IMR-90 (cell line): ENCODE data around the gene CFAP221. TPM values are rescaled to one million over a fixed set of nuclear protein-coding genes. Genes with fewer than 3 reads are reported as not detected.

Experiments used
- ATAC-seq: fragments of 200-7000 bp; cut with Tn5 transposase; 2 replicates; pipeline ENCODE4 v1.9.1; 2020; ENCODE audit warnings: low read depth, mild to moderate bottlenecking, moderate library complexity
- BruUV-seq: library from RNA; stranded (reverse); fragments of 400-500 nt; replicated peaks from 2 replicates; lab custom pipeline; 2021; lab: Mats Ljungman, UMichigan
- CTCF ChIA-PET: fragments of 300-600 bp; formaldehyde crosslinking; extraction: SDS; loops from one replicate; lab custom pipeline; 2021; ENCODE audit warnings: antibody characterized with exemption; lab: Yijun Ruan, JAX
- POLR2A ChIA-PET: fragments of 300-600 bp; sonication (Branson Sonifier 250); formaldehyde crosslinking; loops from one replicate; lab custom pipeline; 2022; ENCODE audit warnings: antibody characterized with exemption; ENCODE audit not compliant: unreplicated experiment; lab: Charles Lee
- DNase-seq: peaks from one replicate; pipeline ENCODE4 v3.0.0; 2013
- H2AFZ ChIP-seq: replicated peaks from 2 replicates; pipeline ENCODE3; 2013; ENCODE audit warnings: low read length, mild to moderate bottlenecking; ENCODE audit not compliant: poor library complexity
- H2AK5ac ChIP-seq: 2 replicates; pipeline ENCODE4 v1.6.1; 2013; ENCODE audit warnings: low read depth, low read length, inconsistent platforms
- H2AK9ac ChIP-seq: replicated peaks from 2 replicates; pipeline ENCODE3; 2013; ENCODE audit warnings: mild to moderate bottlenecking, low read depth, low read length, moderate library complexity; ENCODE audit not compliant: poor library complexity
- H2BK120ac ChIP-seq: 2 replicates; pipeline ENCODE4 v1.6.1; 2013; ENCODE audit warnings: low read depth, low read length, inconsistent platforms
- H2BK15ac ChIP-seq: 3 replicates; pipeline ENCODE4 v1.6.1; 2013; ENCODE audit warnings: low read depth, low read length, inconsistent platforms
- H2BK20ac ChIP-seq: 2 replicates; pipeline ENCODE4 v1.6.1; 2013; ENCODE audit warnings: low read depth, mild to moderate bottlenecking, inconsistent platforms, low read length, moderate library complexity
- H2BK5ac ChIP-seq: 2 replicates; pipeline ENCODE4 v1.6.1; 2013; ENCODE audit warnings: mild to moderate bottlenecking, low read depth, low read length, inconsistent platforms; ENCODE audit not compliant: poor library complexity, severe bottlenecking
- H3K14ac ChIP-seq: replicated peaks from 2 replicates; pipeline ENCODE4 v1.6.1; 2013; ENCODE audit warnings: low read depth, low read length, inconsistent platforms
- H3K18ac ChIP-seq: 2 replicates; pipeline ENCODE4 v1.6.1; 2013; ENCODE audit warnings: low read depth, low read length, control low read depth
- H3K23ac ChIP-seq: 2 replicates; pipeline ENCODE4 v1.6.1; 2013; ENCODE audit warnings: low read depth, low read length, inconsistent platforms
- H3K27ac ChIP-seq: 2 replicates; pipeline ENCODE4 v1.5.1; 2013; ENCODE audit warnings: mild to moderate bottlenecking, control low read depth, low read length; ENCODE audit not compliant: insufficient read depth
- H3K27me3 ChIP-seq: 2 replicates; pipeline ENCODE4 v1.6.1; 2013; ENCODE audit warnings: low read length; ENCODE audit not compliant: control insufficient read depth, insufficient read depth
- H3K36me3 ChIP-seq: 2 replicates; pipeline ENCODE4 v1.6.1; 2013; ENCODE audit warnings: low read length, mixed read lengths; ENCODE audit not compliant: control insufficient read depth, insufficient read depth
- H3K4ac ChIP-seq: 2 replicates; pipeline ENCODE4 v1.6.1; 2013; ENCODE audit warnings: low read depth, low read length, inconsistent platforms
- H3K4me1 ChIP-seq: 2 replicates; pipeline ENCODE4 v1.6.1; 2013; ENCODE audit warnings: low read length, mixed read lengths; ENCODE audit not compliant: control insufficient read depth, insufficient read depth
- H3K4me2 ChIP-seq: 2 replicates; pipeline ENCODE4 v1.6.1; 2013; ENCODE audit warnings: low read depth, mild to moderate bottlenecking, control low read depth, low read length, moderate library complexity
- H3K4me3 ChIP-seq: 2 replicates; pipeline ENCODE4 v1.5.1; 2013; ENCODE audit warnings: low read depth, mild to moderate bottlenecking, control low read depth, low read length, moderate library complexity; ENCODE audit not compliant: insufficient read depth
- H3K56ac ChIP-seq: 2 replicates; pipeline ENCODE4 v1.6.1; 2013; ENCODE audit warnings: low read length, inconsistent platforms; ENCODE audit not compliant: insufficient read depth; ENCODE audit errors: extremely low read depth
- H3K79me1 ChIP-seq, 2 experiments: 2 replicates each; pipeline ENCODE4 v1.6.1; 2013; ENCODE audit warnings: low read length in 2 of 2, inconsistent platforms in 1 of 2, low read depth in 1 of 2
- H3K9ac ChIP-seq: 2 replicates; pipeline ENCODE4 v1.6.1; 2013; ENCODE audit warnings: low read depth, low read length, control low read depth
- H3K9me1 ChIP-seq: 2 replicates; pipeline ENCODE4 v1.6.1; 2013; ENCODE audit warnings: low read length, inconsistent platforms; ENCODE audit not compliant: insufficient read depth
- H3K9me3 ChIP-seq: 2 replicates; pipeline ENCODE4 v1.6.1; 2013; ENCODE audit warnings: low read length; ENCODE audit not compliant: control insufficient read depth, insufficient read depth
- H4K20me1 ChIP-seq: 2 replicates; pipeline ENCODE4 v1.6.1; 2013; ENCODE audit warnings: low read length, inconsistent platforms; ENCODE audit not compliant: insufficient read depth
- H4K5ac ChIP-seq: 2 replicates; pipeline ENCODE4 v1.6.1; 2013; ENCODE audit warnings: mild to moderate bottlenecking, low read depth, low read length, control low read depth
- H4K8ac ChIP-seq, 2 experiments: 2 replicates each; pipeline ENCODE4 v1.6.1; 2013; ENCODE audit warnings: low read depth in 2 of 2, low read length in 2 of 2, control low read depth in 1 of 2, inconsistent platforms in 1 of 2
- H4K91ac ChIP-seq: 2 replicates; pipeline ENCODE4 v1.6.1; 2013; ENCODE audit warnings: low read depth, low read length, inconsistent platforms; ENCODE audit not compliant: insufficient read depth
- BHLHE40 ChIP-seq: fragments of 150-350 bp; IDR thresholded peaks from 2 replicates; pipeline ENCODE4 v1.6.1; 2016; ENCODE audit warnings: mild to moderate bottlenecking, low read depth, low read length
- CEBPB ChIP-seq: IDR thresholded peaks from 2 replicates; pipeline ENCODE4 v1.6.1; 2012; ENCODE audit warnings: low read depth, low read length, improper control_type of control experiment
- CHD1 ChIP-seq: IDR thresholded peaks from 2 replicates; pipeline ENCODE4 v1.6.1; 2012; ENCODE audit warnings: low read depth, low read length, improper control_type of control experiment
- CTCF ChIP-seq: conservative IDR thresholded peaks from 2 replicates; pipeline ENCODE4 v1.5.1; 2012; ENCODE audit warnings: mild to moderate bottlenecking, low read depth, low read length, improper control_type of control experiment
- ELK1 ChIP-seq: fragments of 150-350 bp; IDR thresholded peaks from 2 replicates; pipeline ENCODE4 v1.6.1; 2016; ENCODE audit warnings: low read depth, mild to moderate bottlenecking, low read length, moderate library complexity, borderline replicate concordance
- FOS ChIP-seq: fragments of 150-350 bp; IDR thresholded peaks from 2 replicates; pipeline ENCODE4 v1.6.1; 2016; ENCODE audit warnings: low read depth, low read length
- MAFK ChIP-seq: IDR thresholded peaks from 2 replicates; pipeline ENCODE4 v1.6.1; 2012; ENCODE audit warnings: low read depth, low read length, improper control_type of control experiment
- MAZ ChIP-seq: IDR thresholded peaks from 2 replicates; pipeline ENCODE4 v1.6.1; 2012; ENCODE audit warnings: low read depth, mild to moderate bottlenecking, low read length, improper control_type of control experiment, moderate library complexity, borderline replicate concordance
- MXI1 ChIP-seq: IDR thresholded peaks from 2 replicates; pipeline ENCODE4 v1.6.1; 2012; ENCODE audit warnings: low read depth, mild to moderate bottlenecking, low read length, moderate library complexity, borderline replicate concordance
- NFE2L2 ChIP-seq: fragments of 150-350 bp; IDR thresholded peaks from 2 replicates; pipeline ENCODE4 v1.6.1; 2016; ENCODE audit warnings: low read depth, mild to moderate bottlenecking, low read length
- POLR2A ChIP-seq: IDR thresholded peaks from 2 replicates; pipeline ENCODE4 v1.6.1; 2012; ENCODE audit warnings: mild to moderate bottlenecking, low read depth, low read length
- RAD21 ChIP-seq: IDR thresholded peaks from 2 replicates; pipeline ENCODE4 v1.6.1; 2012; ENCODE audit warnings: low read length, improper control_type of control experiment
- RCOR1 ChIP-seq: IDR thresholded peaks from 2 replicates; pipeline ENCODE4 v1.6.1; 2012; ENCODE audit warnings: mild to moderate bottlenecking, low read length, improper control_type of control experiment; ENCODE audit not compliant: insufficient replicate concordance
- RFX5 ChIP-seq: IDR thresholded peaks from 2 replicates; pipeline ENCODE4 v1.8.0; 2012; ENCODE audit warnings: low read depth, mild to moderate bottlenecking, low read length, moderate library complexity
- SMC3 ChIP-seq: fragments of 150-350 bp; IDR thresholded peaks from 2 replicates; pipeline ENCODE4 v1.6.1; 2016; ENCODE audit warnings: low read depth, mild to moderate bottlenecking, antibody characterized with exemption, low read length, moderate library complexity
- WGBS, 2 experiments: methylation state at CpG; one replicate each; pipeline versions ENCODE4 v1.1.5 to v1.1.7; 2013; ENCODE audit warnings: missing lambda C conversion rate in 2 of 2; ENCODE audit not compliant: insufficient read length in 1 of 2; ENCODE audit errors: extremely low coverage in 2 of 2; 5-methylcytosine and 5-hydroxymethylcytosine counted together
- dilution Hi-C: fragments of 300-500 bp; cut with HindIII; formaldehyde crosslinking; loops from one replicate; pipeline ENCODE4 v1.14.3; 2018; ENCODE audit warnings: low sequenced_read_pairs; ENCODE audit not compliant: unreplicated experiment
- in situ Hi-C: fragments of 300-500 bp; cut with MboI; formaldehyde crosslinking; loops from 3 replicates; pipeline ENCODE4 v1.14.3; 2019; ENCODE audit warnings: low sequenced_read_pairs, inconsistent platforms, mixed read lengths
- intact Hi-C: fragments of 100-400 bp; cut with micrococcal nuclease; formaldehyde crosslinking; loops from 2 replicates; pipeline ENCODE4 v1.10.0; 2022
- polyA plus RNA-seq, 3 experiments: library from polyadenylated mRNA; depleted of rRNA; stranded (reverse); fragments of >200 nt; gene quantifications; 2 replicates each; pipeline ENCODE4 v1.2.3, GENCODE V29; 2012; ENCODE audit warnings: low replicate concordance in 1 of 3
- total RNA-seq: library from RNA; depleted of rRNA; stranded (reverse); fragments of >200 nt; gene quantifications from 2 replicates; pipeline ENCODE4 v1.2.3, GENCODE V29; 2012
- TF ChIP-seq, protein P1 (sequence below): fragments of 150-350 bp; IDR thresholded peaks from 2 replicates; pipeline ENCODE4 v1.6.1; 2017; ENCODE audit warnings: mild to moderate bottlenecking, antibody characterized with exemption, low read length, low read depth

The CFAP221 gene
- total and polyA plus RNA-seq, 2 of the 4 experiments (the other 2 are of a cell fraction): not detected

- Histone ChIP-seq H4K8ac (no peak overlapping the region), H2BK120ac (no peak overlapping the region), H3K27ac (no peak overlapping the region), H4K20me1 (no peaks in the 10 kb centered on the region), H2BK5ac (peak overlapping the region; percentile 75), H3K27me3 (peaks cover 25% of the 10 kb centered on the region), H3K18ac (no peak overlapping the region), H3K9me3 (no peaks in the 10 kb centered on the region), H4K5ac (no peak overlapping the region), H3K4me3 (no peak overlapping the region), H3K56ac (no peak overlapping the region), H3K9ac (no peak overlapping the region), H3K23ac (no peak overlapping the region), H2BK15ac (no peak overlapping the region), H3K36me3 (no peaks in the 10 kb centered on the region), H3K9me1 (peaks cover 7% of the 10 kb centered on the region; the same call in 1 of the 2 replicates), H2AK9ac (no peak overlapping the region), H4K91ac (no peak overlapping the region), H2AFZ (no peak overlapping the region), H3K14ac (no peak overlapping the region), H3K79me1 (no peaks in the 10 kb centered on the region), H3K4ac (no peak overlapping the region), H2BK20ac (no peak overlapping the region), H3K4me1 (peaks cover 6% of the 10 kb centered on the region), H3K4me2 (no peak overlapping the region), H2AK5ac (peak overlapping the region; percentile 29; the same call in 1 of the 2 replicates)
- in situ Hi-C loops (no loop called here), dilution Hi-C loops (no loop called here), intact Hi-C loops (no loop called here)
- CTCF ChIA-PET: no interaction called here
- TF ChIP-seq NFE2L2 (no peak), BHLHE40 (no peak), SMC3 (no peak), CHD1 (no peak), CEBPB (no peak), MXI1 (no peak), RFX5 (no peak), MAFK (no peak), MAZ (no peak), CTCF (no peak), RAD21 (no peak), POLR2A (no peak), FOS (no peak), ELK1 (no peak), RCOR1 (no peak)
- TF ChIP-seq, protein P1, sequence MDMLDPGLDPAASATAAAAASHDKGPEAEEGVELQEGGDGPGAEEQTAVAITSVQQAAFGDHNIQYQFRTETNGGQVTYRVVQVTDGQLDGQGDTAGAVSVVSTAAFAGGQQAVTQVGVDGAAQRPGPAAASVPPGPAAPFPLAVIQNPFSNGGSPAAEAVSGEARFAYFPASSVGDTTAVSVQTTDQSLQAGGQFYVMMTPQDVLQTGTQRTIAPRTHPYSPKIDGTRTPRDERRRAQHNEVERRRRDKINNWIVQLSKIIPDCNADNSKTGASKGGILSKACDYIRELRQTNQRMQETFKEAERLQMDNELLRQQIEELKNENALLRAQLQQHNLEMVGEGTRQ: no peak
- ATAC-seq (no peak), DNase-seq (no peak)
- no TSS peak for BruUV-seq
- POLR2A ChIA-PET: no interaction called here
- WGBS, 2 experiments: 89% methylated on average over 3 of the region's 3 CpGs; no CpG with 5 or more reads in 1 of the 2 experiments
These were observed 149.3 kb downstream of the CFAP221 start for GRCh38 chr2:119693567-119693966.
